Spinal cord (tissue), 10 donors: ENCODE measurements around the gene AHDC1. TPM values are rescaled to one million over a fixed set of nuclear protein-coding genes. Genes with fewer than 3 reads are reported as not detected.

Experiments
- DNase-seq, 6 donors: peaks; one replicate each; pipeline versions ENCODE4 v3.0.0 to v3.0.0-alpha.2; 2013 to 2015; ENCODE audit warnings: low spot score in 6 of 6, low read depth in 4 of 6
- H3K27ac ChIP-seq: one replicate; pipeline ENCODE4 v1.5.1; 2013; ENCODE audit warnings: low read depth, low read length, control low read depth
- H3K27me3 ChIP-seq: one replicate; pipeline ENCODE4 v1.6.1; 2013; ENCODE audit warnings: low read length; ENCODE audit not compliant: control insufficient read depth, insufficient read depth
- H3K36me3 ChIP-seq: one replicate; pipeline ENCODE4 v1.6.1; 2013; ENCODE audit warnings: low read length; ENCODE audit not compliant: control insufficient read depth, insufficient read depth
- H3K4me1 ChIP-seq: one replicate; pipeline ENCODE4 v1.6.1; 2013; ENCODE audit warnings: low read length; ENCODE audit not compliant: control insufficient read depth, insufficient read depth
- H3K4me3 ChIP-seq: one replicate; pipeline ENCODE4 v1.5.1; 2013; ENCODE audit warnings: low read depth, low read length, control low read depth
- H3K9me3 ChIP-seq: one replicate; pipeline ENCODE4 v1.6.1; 2013; ENCODE audit warnings: low read length; ENCODE audit not compliant: control insufficient read depth, insufficient read depth
- WGBS: methylation state at CpG from one replicate; pipeline ENCODE4 v1.1.5; 2013; ENCODE audit warnings: missing lambda C conversion rate; ENCODE audit not compliant: insufficient coverage; 5-methylcytosine and 5-hydroxymethylcytosine counted together
- polyA plus RNA-seq, 2 donors: library from polyadenylated mRNA; unstranded; fragments of 120-200 nt; gene quantifications; one replicate each; pipeline ENCODE4 v1.2.1, GENCODE V29; 2013; ENCODE audit not compliant: insufficient read length in 2 of 2
- total RNA-seq, 2 donors: library from RNA; depleted of rRNA in 1 of 2; stranded (reverse); fragments of 120-200 nt in 1 of 2; fragments of >200 nt in 1 of 2; gene quantifications; one replicate each; pipeline versions ENCODE4 v1.2.3 to v1.2.4, GENCODE V29; 2013 to 2014
- donor health status: healthy.

AHDC1 gene
- total and polyA plus RNA-seq, 4 donors: 13.2 to 68.9 (median 43.3) TPM

DNA sequence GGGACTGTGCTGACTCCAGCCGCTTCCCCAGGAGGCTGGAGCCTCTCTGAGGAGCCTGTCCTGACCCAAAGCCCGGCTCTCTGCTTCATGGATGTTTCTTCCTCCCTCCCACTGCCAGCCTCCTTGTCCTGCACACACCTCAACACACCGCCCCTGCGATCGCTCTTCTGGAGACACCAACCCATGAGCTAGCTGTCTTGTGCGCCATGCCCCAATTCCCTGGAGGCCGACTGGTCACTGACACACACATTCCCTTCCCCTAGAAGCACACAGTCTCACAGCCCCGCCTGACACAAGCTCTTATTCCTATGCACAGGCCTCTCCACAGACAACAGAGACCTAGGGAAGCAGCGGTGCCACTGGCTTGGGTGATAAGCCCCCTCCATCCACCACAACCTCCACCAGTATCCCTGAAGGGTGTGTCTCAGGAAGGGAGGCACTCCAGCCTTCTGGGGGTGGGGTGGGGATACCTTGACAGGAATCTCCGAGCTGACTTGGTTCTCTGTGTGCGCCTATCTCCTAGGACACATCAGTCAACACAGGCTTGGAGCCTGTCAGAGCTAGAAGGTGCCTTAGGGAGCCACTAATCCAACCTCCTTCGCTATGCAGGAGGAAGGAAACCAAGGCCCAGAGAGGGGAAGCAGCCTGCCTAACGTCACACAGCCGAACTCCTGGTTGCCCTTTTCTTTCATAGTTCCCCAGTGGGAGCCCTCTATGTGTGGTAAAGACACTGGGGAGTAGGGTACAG is 31.1 kb downstream of the AHDC1 start:
- H3K4me1 ChIP-seq: peaks cover 96% of the 10 kb centered on the region
- peak in 1 of 6 donors; percentile 73 for DNase-seq
- H3K9me3 ChIP-seq: no peaks in the 10 kb centered on the region
- H3K36me3 ChIP-seq: peaks cover 19% of the 10 kb centered on the region
- H3K4me3 ChIP-seq: no peak overlapping the region
- H3K27me3 ChIP-seq: no peaks in the 10 kb centered on the region
- WGBS: 42% methylated on average over 11 of the region's 14 CpGs
- peak overlapping the region; percentile 91 for H3K27ac ChIP-seq

DNA sequence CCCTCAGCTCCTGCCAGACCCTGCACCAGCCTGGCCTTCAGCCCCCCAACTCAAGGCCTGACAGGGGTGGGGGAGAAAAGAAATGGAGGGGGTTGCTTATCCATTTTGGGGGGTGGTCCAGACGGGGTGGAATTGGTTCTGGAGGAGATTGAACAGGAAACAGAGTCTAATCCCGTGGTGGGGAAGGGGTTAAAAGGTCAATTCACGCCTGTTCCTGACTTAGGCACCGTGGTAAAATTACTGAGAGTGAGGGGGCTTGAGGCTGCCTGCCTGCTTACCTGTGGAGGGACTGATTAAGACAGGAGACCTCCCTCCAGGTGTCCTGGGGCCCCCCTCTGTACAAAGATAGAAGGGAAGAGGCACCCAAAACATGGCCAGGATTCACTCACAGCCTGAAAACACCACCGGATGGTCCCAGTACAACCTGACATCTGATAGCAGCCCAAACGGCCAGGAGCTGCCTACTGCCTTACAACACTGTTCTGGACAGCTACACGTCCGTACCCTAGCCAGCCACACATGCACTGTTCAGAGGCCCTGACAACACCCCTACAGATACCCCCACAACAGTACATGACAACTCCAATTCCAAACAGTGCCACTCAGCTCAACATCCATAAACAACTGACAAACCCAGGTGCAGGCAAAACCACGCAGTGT is 31.8 kb downstream of the AHDC1 start:
- Histone ChIP-seq H3K4me1 (peaks cover 96% of the 10 kb centered on the region), H3K36me3 (peaks cover 24% of the 10 kb centered on the region), H3K4me3 (peak overlapping the region; percentile 3), H3K27ac (peak overlapping the region; percentile 91), H3K27me3 (no peaks in the 10 kb centered on the region), H3K9me3 (no peaks in the 10 kb centered on the region)
- peak in 1 of 6 donors; percentile 72 for DNase-seq
- WGBS: 9% methylated on average over 9 of the region's 9 CpGs

DNA sequence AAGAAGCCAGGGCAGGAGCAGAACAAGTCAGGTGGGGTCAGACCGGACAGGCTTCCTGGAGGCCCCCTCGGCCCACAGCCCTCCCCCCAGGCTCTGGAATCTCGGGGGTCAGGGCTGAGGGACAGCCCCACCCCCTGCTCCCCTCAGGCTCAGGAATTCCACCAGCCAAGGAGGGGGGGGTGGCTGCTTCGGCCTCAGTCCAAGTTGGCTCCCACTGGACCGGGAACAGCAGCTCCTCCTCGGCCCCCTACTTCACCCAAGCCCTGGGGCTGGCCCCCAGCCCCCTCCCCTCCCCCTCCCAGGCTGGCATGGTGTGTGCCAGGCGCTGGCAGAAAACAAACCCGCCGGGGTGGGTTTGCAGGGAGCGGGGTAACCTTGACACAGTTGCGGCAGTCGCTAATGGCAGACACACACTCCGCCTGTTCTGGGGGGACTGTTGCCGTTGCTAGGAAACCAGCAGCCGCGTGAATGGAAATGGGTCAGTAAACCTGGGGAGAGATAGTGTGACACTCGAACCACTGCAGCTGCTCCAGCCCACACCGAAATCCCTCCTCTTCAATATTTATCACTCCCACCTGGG is 32.4 kb downstream of the AHDC1 start:
- peaks cover 30% of the 10 kb centered on the region for H3K36me3 ChIP-seq
- DNase-seq: peak in 5 of 6 donors; percentile 64 to 96 (median 78)
- peaks cover 96% of the 10 kb centered on the region for H3K4me1 ChIP-seq
- WGBS: 2% methylated on average over 7 of the region's 18 CpGs
- no peaks in the 10 kb centered on the region for H3K27me3 ChIP-seq
- peak overlapping the region; percentile 91 for H3K27ac ChIP-seq
- H3K4me3 ChIP-seq: peak overlapping the region; percentile 3
- H3K9me3 ChIP-seq: no peaks in the 10 kb centered on the region

DNA sequence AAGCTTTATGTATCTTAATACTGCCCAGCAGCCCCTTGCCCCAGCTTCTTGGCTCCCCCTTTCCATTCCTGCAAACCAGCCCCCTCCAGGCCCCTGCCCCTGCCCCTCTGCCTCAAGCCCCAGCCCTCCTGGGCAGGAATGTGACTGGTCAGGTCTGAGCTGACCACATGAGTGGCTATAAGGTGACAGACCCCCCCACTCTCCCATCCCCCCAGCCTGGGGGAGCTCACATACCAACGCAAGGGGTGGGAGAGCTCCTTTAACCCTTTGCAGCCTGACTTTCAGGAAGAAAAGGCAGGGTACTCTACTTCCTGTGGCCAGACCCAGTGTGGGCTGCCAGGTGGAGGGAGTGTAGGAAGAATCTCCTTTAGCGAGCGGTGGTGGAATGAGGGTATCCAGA is 33.2 kb downstream of the AHDC1 start:
- no peaks in the 10 kb centered on the region for H3K27me3 ChIP-seq
- peaks cover 96% of the 10 kb centered on the region for H3K4me1 ChIP-seq
- peaks cover 35% of the 10 kb centered on the region for H3K36me3 ChIP-seq
- H3K27ac ChIP-seq: peak overlapping the region; percentile 91
- WGBS: no CpG with 5 or more reads among the region's 3 CpGs
- H3K4me3 ChIP-seq: no peak overlapping the region
- no peak for DNase-seq
- H3K9me3 ChIP-seq: no peaks in the 10 kb centered on the region

DNA sequence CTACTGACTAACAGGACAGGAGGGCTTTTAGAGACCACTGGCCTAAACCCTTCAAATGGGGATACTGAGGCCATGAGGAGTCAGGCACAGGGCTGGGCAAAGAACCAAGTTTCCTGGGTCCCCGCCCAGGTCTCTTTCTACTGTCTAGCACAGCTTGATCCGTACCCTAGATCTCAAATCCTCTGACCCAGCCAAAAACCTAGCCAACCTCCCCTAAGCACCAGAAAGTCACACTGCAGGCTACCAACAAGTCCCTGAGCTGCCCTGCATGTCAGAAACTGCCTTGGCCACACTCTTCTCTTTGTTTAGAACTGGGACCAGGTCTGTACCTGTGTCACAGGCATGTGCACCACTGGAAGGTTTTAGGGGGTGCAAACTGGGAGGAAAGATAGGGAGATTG is 33.6 kb downstream of the AHDC1 start:
- Histone ChIP-seq H3K27me3 (no peaks in the 10 kb centered on the region), H3K4me3 (no peak overlapping the region), H3K36me3 (peaks cover 37% of the 10 kb centered on the region), H3K4me1 (peaks cover 100% of the 10 kb centered on the region), H3K27ac (peak overlapping the region; percentile 91), H3K9me3 (no peaks in the 10 kb centered on the region)
- WGBS: 54% methylated on average over 2 of the region's 2 CpGs
- no peak for DNase-seq

DNA sequence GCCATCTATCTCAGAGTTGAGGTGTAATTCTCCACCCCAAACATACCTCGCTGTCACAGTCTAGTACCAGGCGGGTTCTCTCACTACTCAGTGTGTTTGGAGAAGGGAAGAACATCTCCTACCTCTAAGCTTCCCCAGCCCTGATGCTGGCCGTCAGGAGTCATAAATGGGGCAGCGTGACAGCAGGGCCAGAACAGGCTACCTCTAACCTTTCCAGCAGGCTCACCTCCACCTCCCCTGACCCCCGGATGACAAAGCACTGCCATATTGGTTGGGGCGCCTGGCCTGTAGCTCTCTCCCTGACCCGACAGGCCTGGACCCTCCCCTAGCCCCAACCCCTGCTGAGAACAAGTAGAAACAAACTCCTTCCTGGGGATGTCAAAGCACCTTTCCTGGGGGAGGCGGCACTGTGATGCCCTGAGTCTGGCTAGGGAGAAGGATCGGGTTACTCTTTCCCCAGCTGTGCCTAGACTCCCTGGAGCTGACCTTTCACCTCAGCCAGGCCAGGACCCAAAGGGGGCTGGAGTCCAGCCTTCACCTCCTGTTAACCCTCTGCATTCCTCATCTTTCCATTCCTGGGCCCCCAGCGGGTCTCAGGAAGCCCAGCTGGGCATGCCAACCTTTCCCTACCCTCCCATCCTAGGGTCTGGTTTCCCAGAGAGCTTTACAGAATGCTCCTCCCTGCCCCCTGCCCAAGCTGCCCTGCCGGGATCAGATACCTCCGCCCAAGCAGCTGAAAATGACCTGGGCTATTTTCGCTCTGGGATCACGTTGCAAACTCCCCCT is 34.2 kb downstream of the AHDC1 start:
- Histone ChIP-seq H3K4me3 (no peak overlapping the region), H3K36me3 (peaks cover 39% of the 10 kb centered on the region), H3K27ac (peak overlapping the region; percentile 91), H3K9me3 (no peaks in the 10 kb centered on the region), H3K27me3 (no peaks in the 10 kb centered on the region), H3K4me1 (peaks cover 100% of the 10 kb centered on the region)
- 62% methylated on average over 14 of the region's 14 CpGs for WGBS
- peak in 1 of 6 donors; percentile 34 for DNase-seq

DNA sequence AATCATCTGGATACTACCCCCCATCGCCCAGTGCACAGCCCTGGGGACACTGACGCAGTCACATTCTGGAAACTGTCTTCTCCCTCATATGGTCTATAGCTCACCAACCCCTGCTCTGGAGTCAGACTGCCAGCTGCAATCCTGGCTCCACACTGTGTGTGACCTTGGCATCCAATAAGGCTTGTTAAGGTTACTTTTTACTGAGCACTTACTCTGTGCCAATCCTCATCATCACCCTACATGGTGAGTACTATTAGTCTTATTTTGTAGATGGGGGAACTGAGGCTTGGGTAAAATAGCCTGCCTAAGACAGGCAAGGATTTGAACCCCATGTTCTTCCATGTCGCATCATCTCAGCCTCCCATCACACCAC is 34.9 kb downstream of the AHDC1 start:
- Histone ChIP-seq H3K27me3 (no peaks in the 10 kb centered on the region), H3K27ac (peak overlapping the region; percentile 91), H3K36me3 (peaks cover 42% of the 10 kb centered on the region), H3K4me3 (no peak overlapping the region), H3K4me1 (peaks cover 100% of the 10 kb centered on the region), H3K9me3 (no peaks in the 10 kb centered on the region)
- WGBS: 29% methylated on average over 2 of the region's 3 CpGs
- DNase-seq: peak in 1 of 6 donors; percentile 31

DNA sequence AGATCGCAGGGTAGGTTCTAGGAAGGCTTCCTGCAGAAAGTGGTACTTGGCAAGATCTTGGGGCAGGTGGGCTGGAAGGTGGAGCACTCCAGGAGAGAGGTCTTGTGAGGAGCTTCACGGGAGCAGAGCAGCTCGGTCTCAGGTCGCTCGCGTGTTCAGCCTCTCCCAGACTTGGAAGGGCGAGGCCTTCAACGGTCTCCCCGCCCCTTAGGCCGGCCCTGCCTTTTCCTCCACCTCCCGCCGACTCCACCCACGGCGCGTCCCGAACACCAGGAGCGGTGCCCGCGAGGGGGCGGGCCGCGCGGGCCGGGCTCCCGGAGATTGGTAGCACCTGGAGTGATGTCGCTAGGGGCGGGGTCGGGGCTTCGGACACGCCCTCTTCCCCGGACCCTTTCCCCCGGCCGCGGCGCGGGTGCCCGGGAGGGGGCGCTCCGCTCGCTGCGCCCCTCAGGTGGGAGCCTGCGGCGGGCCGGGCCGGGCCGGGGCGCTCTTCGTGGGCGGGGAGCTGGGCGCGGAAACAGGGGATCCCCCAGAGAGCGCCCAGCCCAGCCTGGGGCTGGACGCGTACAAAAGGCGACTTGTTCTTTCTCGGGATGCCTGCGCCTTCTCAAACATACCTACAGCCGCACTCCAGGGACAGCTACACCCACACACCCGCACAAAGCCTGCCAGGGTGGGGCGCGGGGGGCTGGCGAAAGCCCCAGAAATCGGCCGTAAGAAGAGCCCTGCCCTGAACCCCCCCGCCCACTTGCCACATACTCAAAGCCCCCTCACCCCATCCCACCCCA is 35.5 kb downstream of the AHDC1 start:
- Histone ChIP-seq H3K27me3 (no peaks in the 10 kb centered on the region), H3K27ac (peak overlapping the region; percentile 91), H3K36me3 (peaks cover 46% of the 10 kb centered on the region), H3K9me3 (no peaks in the 10 kb centered on the region), H3K4me1 (peaks cover 100% of the 10 kb centered on the region), H3K4me3 (no peak overlapping the region)
- peak in 2 of 6 donors; percentile 82 to 87 for DNase-seq
- 7% methylated on average over 59 of the region's 65 CpGs for WGBS

DNA sequence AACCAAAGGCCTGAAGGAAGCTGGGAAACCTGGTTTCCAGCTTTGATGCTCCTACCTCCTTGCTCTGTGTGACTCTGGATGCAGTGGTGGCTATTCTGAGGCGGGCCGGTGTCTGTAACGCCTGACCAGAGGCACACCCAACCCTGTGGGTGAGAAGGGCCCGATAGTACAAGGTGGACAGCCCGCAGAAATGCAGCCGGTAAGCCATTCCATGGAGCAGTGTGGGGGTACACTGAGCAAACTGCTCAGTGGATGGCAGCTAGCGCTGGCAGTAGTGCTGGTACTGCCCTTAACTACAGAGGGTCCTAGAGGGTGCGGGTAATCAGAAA is 36.0 kb downstream of the AHDC1 start:
- 54% methylated on average over 8 of the region's 8 CpGs for WGBS
- H3K9me3 ChIP-seq: no peaks in the 10 kb centered on the region
- H3K4me3 ChIP-seq: no peak overlapping the region
- H3K27ac ChIP-seq: peak overlapping the region; percentile 79
- no peak for DNase-seq
- no peaks in the 10 kb centered on the region for H3K27me3 ChIP-seq
- peaks cover 100% of the 10 kb centered on the region for H3K4me1 ChIP-seq
- H3K36me3 ChIP-seq: peaks cover 49% of the 10 kb centered on the region
